Kidney (tissue), 14 donors: Measurements from ENCODE around the gene WNT6. TPM values are rescaled to one million over a fixed set of nuclear protein-coding genes. Genes with fewer than 3 reads are reported as not detected.
A peak's percentile ranks its signal among the peaks of the same experiment; 100 is the strongest.

Experiments used
- DNase-seq, 5 donors: peaks; one replicate each; pipeline ENCODE4 v3.0.0-alpha.2; 2013 to 2020
- FAIRE-seq: peaks from 2 replicates; lab custom pipeline; 2012; peaks lifted over from hg19 to GRCh38; lab: Jason Lieb, UNC
- H3K27ac ChIP-seq, 2 donors: one replicate each; pipeline ENCODE4 v1.7.0; 2013; ENCODE audit warnings: low read depth in 2 of 2, low read length in 2 of 2, inconsistent platforms in 1 of 2
- H3K27me3 ChIP-seq: one replicate; pipeline ENCODE4 v1.7.1; 2013; ENCODE audit warnings: low read length, inconsistent platforms; ENCODE audit not compliant: control insufficient read depth, insufficient read depth
- H3K36me3 ChIP-seq, 3 donors: one replicate each; pipeline versions ENCODE4 v1.7.0 to v1.7.1; 2013; ENCODE audit warnings: low read length in 3 of 3, control low read depth in 1 of 3, inconsistent platforms in 1 of 3; ENCODE audit not compliant: insufficient read depth in 3 of 3, control insufficient read depth in 2 of 3
- H3K4me1 ChIP-seq, 3 donors: one replicate each; pipeline versions ENCODE4 v1.7.0 to v1.7.1; 2013; ENCODE audit warnings: low read length in 3 of 3, inconsistent platforms in 1 of 3, low read depth in 1 of 3; ENCODE audit not compliant: control insufficient read depth in 2 of 3, insufficient read depth in 2 of 3
- H3K4me3 ChIP-seq, 3 donors: one replicate each; pipeline versions ENCODE4 v1.7.0 to v1.8.1; 2013; ENCODE audit warnings: low read length in 3 of 3, control low read depth in 1 of 3, inconsistent platforms in 1 of 3
- H3K9ac ChIP-seq, 3 donors: one replicate each; pipeline versions ENCODE4 v1.7.0 to v1.7.1; 2013; ENCODE audit warnings: low read length in 3 of 3, control low read depth in 1 of 3, inconsistent platforms in 1 of 3
- H3K9me3 ChIP-seq, 3 donors: one replicate each; pipeline versions ENCODE4 v1.7.0 to v1.7.1; 2013; ENCODE audit warnings: low read length in 3 of 3, control low read depth in 1 of 3, inconsistent platforms in 1 of 3; ENCODE audit not compliant: control insufficient read depth in 2 of 3, insufficient read depth in 1 of 3
- CTCF ChIP-seq: IDR thresholded peaks from 3 replicates; pipeline ENCODE4 v1.5.1; 2012; ENCODE audit warnings: mild to moderate bottlenecking, moderate library complexity, borderline replicate concordance; ENCODE audit not compliant: insufficient read depth; ENCODE audit errors: extremely low read depth
- intact Hi-C: fragments of 100-400 bp; cut with DNase I; formaldehyde crosslinking; loops from one replicate; pipeline ENCODE4 v1.11.1; 2022
- polyA plus RNA-seq: library from polyadenylated mRNA; stranded (reverse); fragments of 350-450 nt; fragmentation: Illumina TruSeq; extraction: RNeasy Lipid Tissue Mini Kit (QIAGEN cat#74804); gene quantifications from one replicate; pipeline ENCODE4 v1.2.3, GENCODE V29; 2014; ENCODE audit warnings: low read depth, low replicate concordance; ENCODE audit not compliant: insufficient read depth
- total RNA-seq: library from RNA; stranded (reverse); fragmentation: NEBNext Ultra II Directional; extraction: Animal tissue kit (Norgen Biotek cat#: 25700); gene quantifications from one replicate; pipeline ENCODE4 v1.2.1, GENCODE V29; 2021
- donor health status: control.
- donor health status: control.
- donor health status: control.
- donor health status: control.
- donor health status: control.
- donor health status: DM: yes; HTN: yes; CAD: no.
- donor health status: Normal renal cell carcinoma (clear cell type).

WNT6 gene
- total and polyA plus RNA-seq, 2 donors from 2014 or later = 0.57 to 0.75 TPM

DNA sequence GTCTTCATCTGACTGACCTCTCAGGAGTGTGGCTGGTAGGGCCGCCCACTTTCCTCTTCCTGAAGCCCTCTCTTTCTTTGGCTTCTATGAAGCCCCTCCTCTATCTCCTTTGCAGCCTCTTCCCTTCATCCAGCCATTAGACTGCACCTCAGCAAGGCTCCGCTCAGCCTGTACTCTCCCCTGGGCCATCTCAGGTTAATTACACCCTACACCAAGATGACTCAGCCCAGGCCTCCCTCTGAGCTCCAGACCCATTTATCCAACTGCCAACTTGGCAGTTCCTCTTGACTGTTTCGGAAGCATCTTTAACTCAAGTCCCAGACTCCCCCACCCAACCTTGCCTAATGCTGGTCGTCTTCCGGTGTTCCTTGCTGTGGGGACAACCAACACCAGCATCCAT, 5.8 kb upstream of the WNT6 start:
- Histone ChIP-seq H3K36me3 (no peaks in the 10 kb centered on the region), H3K9me3 (no peaks in the 10 kb centered on the region), H3K4me1 (no peaks in the 10 kb centered on the region), H3K4me3 (no peak overlapping the region), H3K27me3 (peaks cover 17% of the 10 kb centered on the region), H3K9ac (no peak overlapping the region), H3K27ac (no peak overlapping the region)
- intact Hi-C loops = no loop called here
- DNase-seq (no peak), FAIRE-seq (no peak)
- no peak for TF ChIP-seq CTCF

DNA sequence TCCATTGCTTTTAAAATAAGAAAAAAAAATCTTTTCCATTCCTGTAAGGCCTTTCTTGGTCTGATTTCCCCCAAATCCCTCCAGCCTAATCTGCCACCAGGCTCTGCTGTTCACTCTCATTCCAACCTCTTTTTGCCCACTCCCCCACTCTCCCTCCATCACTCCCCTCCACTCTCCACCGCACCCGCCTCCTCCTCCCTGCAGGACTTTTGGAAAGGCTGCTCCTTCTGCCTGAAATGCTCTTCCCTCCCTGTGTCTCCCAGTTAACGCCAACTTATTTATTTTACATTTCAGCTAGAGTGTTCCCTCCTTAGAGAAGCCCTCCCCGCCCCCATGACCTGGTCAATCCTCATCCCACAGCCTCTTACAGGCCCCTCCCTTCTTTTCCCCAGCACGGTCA, 4.7 kb upstream of the WNT6 start:
- no peaks in the 10 kb centered on the region for H3K36me3 ChIP-seq
- H3K9ac ChIP-seq = no peak overlapping the region
- no peak overlapping the region for H3K27ac ChIP-seq
- peaks cover 20% of the 10 kb centered on the region for H3K27me3 ChIP-seq
- no peak overlapping the region for H3K4me3 ChIP-seq
- no peak for FAIRE-seq
- H3K9me3 ChIP-seq = no peaks in the 10 kb centered on the region
- intact Hi-C loops = no loop called here
- peaks cover 0 to 2% (median 0%) of the 10 kb centered on the region in 3 donors for H3K4me1 ChIP-seq
- no peak for DNase-seq
- TF ChIP-seq CTCF = no peak

DNA sequence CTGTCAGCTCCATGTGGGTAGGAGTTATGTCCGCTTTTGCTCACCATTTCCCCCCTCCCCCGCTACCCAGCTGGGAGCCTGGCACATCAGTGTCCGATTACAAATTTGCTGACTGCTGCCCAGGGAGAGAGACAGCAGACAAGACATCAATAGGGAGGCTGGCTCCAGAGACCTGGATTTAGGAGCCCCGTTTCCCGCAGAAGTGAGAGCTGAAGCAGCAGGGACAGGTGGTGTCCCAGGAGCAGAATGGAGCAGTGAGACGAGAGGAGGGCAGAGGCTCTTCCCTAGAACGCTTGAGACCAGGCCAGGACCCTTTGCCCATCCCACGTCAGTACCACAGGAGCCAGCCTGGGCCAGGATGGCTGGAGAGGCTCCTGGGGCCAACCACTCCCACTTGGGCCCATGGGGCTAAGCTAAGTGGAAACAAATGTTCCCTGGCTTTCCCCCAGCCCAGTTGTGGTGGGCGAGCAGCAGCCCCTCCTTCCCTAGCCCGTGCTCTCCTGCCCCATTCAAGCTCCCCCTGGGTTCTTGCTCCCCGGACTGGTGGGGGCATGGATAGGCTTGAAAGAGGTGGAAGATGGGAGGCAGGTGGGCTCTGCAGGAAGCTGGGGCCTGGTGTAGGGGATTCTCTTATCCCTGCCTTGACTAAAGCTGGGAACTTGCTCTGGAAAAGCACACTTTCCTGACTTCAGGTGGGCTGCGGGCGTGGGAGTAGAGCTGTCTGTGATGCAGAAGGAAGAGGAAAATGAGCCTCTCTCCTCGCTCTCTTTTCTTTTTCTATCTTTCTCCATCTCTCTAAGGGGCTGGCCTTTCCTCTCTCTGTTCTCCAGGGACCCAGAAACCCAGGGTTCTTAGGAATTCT, 4.1 kb upstream of the WNT6 start:
- DNase-seq = peak in 3 of 5 donors; percentile 48 to 65 (median 65)
- FAIRE-seq = no peak
- Histone ChIP-seq H3K4me3 (no peak overlapping the region), H3K9me3 (no peaks in the 10 kb centered on the region), H3K27ac (no peak overlapping the region), H3K27me3 (peaks cover 24% of the 10 kb centered on the region), H3K4me1 (peaks cover 0 to 2% (median 0%) of the 10 kb centered on the region in 3 donors), H3K36me3 (no peaks in the 10 kb centered on the region), H3K9ac (no peak overlapping the region)
- TF ChIP-seq CTCF = no peak
- intact Hi-C loops = no loop called here
